ENCODE data around the gene MARK2.
A peak's percentile ranks its signal among the peaks of the same experiment; 100 is the strongest.
"Not testable (repeated sequence)": the region's sequence is repeated elsewhere in the genome, so short reads cannot be mapped to it uniquely, and the experiment has no call there.

The MARK2 gene

DNA sequence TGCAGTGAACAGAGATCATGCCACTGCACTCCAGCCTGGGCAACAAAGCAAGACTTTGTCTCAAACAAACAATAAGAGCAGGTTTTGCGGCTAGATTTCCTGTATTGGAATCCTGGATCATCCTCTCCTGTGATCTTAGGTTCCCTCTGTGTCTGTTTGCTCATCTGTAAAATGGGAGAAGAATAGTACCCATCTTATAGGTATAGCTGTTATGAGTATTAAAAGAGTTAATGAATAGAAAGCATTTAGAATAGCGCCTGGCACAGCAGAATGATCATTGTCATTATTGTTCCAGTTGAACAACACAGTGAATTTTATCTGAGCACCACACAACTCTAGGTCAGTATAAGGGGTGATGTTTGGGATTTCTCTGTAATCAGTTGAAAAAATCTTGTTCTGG is 10.8 kb downstream of the MARK2 start:
- Histone ChIP-seq H3K4me3 (ENCODE audit: insufficient read depth, low read depth, low read length, poor library complexity, severe bottlenecking) (no peak overlapping the region), H3K9me3 (ENCODE audit: control insufficient read depth, low read length) (no peaks in the 10 kb centered on the region), H3K27me3 (replicated peaks; ENCODE audit: control insufficient read depth, insufficient read depth, low read length, poor library complexity, severe bottlenecking) (no peaks in the 10 kb centered on the region), H3K27ac (ENCODE audit: insufficient read depth, low read length, poor library complexity, severe bottlenecking) (no peak overlapping the region), H3K36me3 (ENCODE audit: control insufficient read depth, insufficient read depth, low read length) (peaks cover 8% of the 10 kb centered on the region), H3K4me1 (ENCODE audit: control insufficient read depth, insufficient read depth, low read length, poor library complexity, severe bottlenecking) (peaks cover 23% of the 10 kb centered on the region)
- DNase-seq = no peak

DNA sequence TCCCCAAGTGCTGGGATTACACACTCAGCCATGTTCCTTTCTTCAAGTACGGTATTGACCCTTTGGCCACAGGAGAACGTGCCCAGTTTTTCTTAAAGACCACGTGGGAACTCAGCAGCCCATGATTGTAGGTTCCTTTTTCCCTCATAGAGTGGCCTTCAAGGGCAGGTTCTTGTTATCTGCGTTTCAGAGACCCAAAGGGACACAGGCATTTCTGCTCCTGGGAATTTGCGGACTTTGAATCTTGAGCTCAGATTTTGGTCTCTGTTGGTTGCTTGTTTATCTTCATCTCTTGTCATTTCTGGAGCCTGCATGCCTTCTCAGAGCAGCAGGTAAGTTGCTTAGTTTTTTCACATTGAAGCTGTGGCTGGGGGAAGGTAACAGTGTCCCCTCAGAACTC is 12.0 kb downstream of the MARK2 start:
- H3K9me3 ChIP-seq (ENCODE audit: control insufficient read depth, low read length) = no peaks in the 10 kb centered on the region
- H3K27ac ChIP-seq (ENCODE audit: insufficient read depth, low read length, poor library complexity, severe bottlenecking) = peak overlapping the region; percentile 40
- no peaks in the 10 kb centered on the region for H3K27me3 ChIP-seq (replicated peaks; ENCODE audit: control insufficient read depth, insufficient read depth, low read length, poor library complexity, severe bottlenecking)
- DNase-seq = no peak
- H3K36me3 ChIP-seq (ENCODE audit: control insufficient read depth, insufficient read depth, low read length) = peaks cover 4% of the 10 kb centered on the region
- H3K4me1 ChIP-seq (ENCODE audit: control insufficient read depth, insufficient read depth, low read length, poor library complexity, severe bottlenecking) = peaks cover 23% of the 10 kb centered on the region
- peak overlapping the region; percentile 11 for H3K4me3 ChIP-seq (ENCODE audit: insufficient read depth, low read depth, low read length, poor library complexity, severe bottlenecking)

DNA sequence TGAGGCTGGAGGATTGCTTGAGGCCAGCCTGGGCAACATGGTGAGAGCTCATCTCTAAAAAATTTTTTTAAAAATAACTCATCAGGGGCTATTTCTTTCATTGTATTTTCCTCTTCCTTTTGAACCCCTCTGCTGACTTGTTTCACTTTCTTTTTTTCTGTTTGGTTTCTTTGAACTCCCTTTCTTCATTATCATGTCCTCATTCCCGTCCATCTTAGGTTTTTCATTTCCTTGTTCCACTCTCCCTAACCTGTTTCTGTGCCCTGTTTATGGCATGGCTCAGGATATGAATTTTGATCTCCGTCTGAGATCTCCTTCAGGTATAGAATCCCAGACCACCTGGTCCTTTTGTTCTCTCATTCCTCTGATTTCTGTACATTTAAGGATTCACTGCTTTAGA is 12.5 kb downstream of the MARK2 start:
- Histone ChIP-seq H3K4me1 (ENCODE audit: control insufficient read depth, insufficient read depth, low read length, poor library complexity, severe bottlenecking) (peaks cover 23% of the 10 kb centered on the region), H3K36me3 (ENCODE audit: control insufficient read depth, insufficient read depth, low read length) (peaks cover 3% of the 10 kb centered on the region), H3K27me3 (replicated peaks; ENCODE audit: control insufficient read depth, insufficient read depth, low read length, poor library complexity, severe bottlenecking) (no peaks in the 10 kb centered on the region), H3K27ac (ENCODE audit: insufficient read depth, low read length, poor library complexity, severe bottlenecking) (peak overlapping the region; percentile 52), H3K4me3 (ENCODE audit: insufficient read depth, low read depth, low read length, poor library complexity, severe bottlenecking) (no peak overlapping the region), H3K9me3 (ENCODE audit: control insufficient read depth, low read length) (no peaks in the 10 kb centered on the region)
- DNase-seq = no peak

DNA sequence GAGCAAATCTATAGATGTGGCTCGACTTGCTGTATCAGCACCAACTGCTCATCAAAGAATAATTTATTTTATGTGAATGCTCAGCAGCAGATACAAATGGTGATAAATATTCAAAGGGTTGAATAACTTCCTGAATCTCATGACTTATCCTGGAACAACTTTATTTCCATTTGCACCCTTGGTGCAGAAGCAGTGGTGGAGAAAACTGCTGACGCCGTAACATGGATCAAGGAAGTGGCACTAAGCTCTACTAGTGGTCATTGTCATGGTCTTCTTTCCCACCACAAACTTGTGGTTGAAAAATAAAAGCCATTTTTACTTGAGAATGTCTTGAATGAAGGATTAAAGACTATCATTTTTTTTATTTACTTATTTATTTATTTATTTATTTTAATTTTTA is 14.6 kb downstream of the MARK2 start:
- Histone ChIP-seq H3K9me3 (ENCODE audit: control insufficient read depth, low read length) (no peaks in the 10 kb centered on the region), H3K27me3 (replicated peaks; ENCODE audit: control insufficient read depth, insufficient read depth, low read length, poor library complexity, severe bottlenecking) (no peaks in the 10 kb centered on the region), H3K36me3 (ENCODE audit: control insufficient read depth, insufficient read depth, low read length) (peaks cover 3% of the 10 kb centered on the region), H3K4me1 (ENCODE audit: control insufficient read depth, insufficient read depth, low read length, poor library complexity, severe bottlenecking) (peaks cover 20% of the 10 kb centered on the region), H3K27ac (ENCODE audit: insufficient read depth, low read length, poor library complexity, severe bottlenecking) (no peak overlapping the region), H3K4me3 (ENCODE audit: insufficient read depth, low read depth, low read length, poor library complexity, severe bottlenecking) (no peak overlapping the region)
- DNase-seq = no peak

DNA sequence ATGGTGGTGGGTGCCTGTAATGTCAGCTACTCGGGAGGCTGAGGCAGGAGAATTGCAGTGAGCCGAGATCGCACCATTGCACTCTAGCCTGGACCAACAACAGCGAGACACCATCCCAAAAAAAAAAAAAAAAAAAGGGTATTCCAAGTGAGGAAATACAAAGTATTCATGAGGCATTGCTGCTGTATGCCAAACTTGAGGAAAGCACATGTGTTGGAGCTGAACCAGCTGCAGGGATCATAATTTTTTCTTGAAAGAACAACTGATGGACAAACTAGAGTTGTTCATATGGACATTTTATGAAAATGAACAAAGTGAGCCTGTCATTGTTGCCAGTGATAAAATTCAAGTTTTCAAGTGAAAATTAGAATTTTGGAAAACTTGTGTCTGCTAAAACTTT is 15.8 kb downstream of the MARK2 start:
- Histone ChIP-seq H3K4me1 (ENCODE audit: control insufficient read depth, insufficient read depth, low read length, poor library complexity, severe bottlenecking) (peaks cover 20% of the 10 kb centered on the region), H3K27me3 (replicated peaks; ENCODE audit: control insufficient read depth, insufficient read depth, low read length, poor library complexity, severe bottlenecking) (no peaks in the 10 kb centered on the region), H3K4me3 (ENCODE audit: insufficient read depth, low read depth, low read length, poor library complexity, severe bottlenecking) (no peak overlapping the region), H3K36me3 (ENCODE audit: control insufficient read depth, insufficient read depth, low read length) (peaks cover 3% of the 10 kb centered on the region), H3K27ac (ENCODE audit: insufficient read depth, low read length, poor library complexity, severe bottlenecking) (no peak overlapping the region), H3K9me3 (ENCODE audit: control insufficient read depth, low read length) (no peaks in the 10 kb centered on the region)
- no peak for DNase-seq

DNA sequence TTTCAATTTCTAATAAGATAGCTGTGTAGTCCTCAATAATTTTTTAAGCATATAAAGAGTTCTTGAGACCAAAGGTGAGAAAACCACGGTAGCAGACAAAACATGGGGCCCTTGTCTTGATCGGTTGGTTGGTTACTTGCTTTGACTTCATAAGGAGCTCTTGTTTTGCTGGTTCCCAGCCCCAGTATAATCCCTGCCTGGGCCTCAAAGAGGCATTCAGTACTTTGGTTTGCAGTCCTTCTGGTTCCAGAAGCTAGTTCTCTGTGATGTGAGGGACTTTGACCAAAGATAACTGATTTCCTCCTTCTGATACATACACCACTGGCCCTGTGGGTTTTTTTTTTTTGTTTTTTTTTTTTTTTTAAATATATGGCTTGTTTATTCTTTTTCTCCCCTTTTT is 17.1 kb downstream of the MARK2 start:
- Histone ChIP-seq H3K27me3 (replicated peaks; ENCODE audit: control insufficient read depth, insufficient read depth, low read length, poor library complexity, severe bottlenecking) (no peaks in the 10 kb centered on the region), H3K27ac (ENCODE audit: insufficient read depth, low read length, poor library complexity, severe bottlenecking) (no peak overlapping the region), H3K4me3 (ENCODE audit: insufficient read depth, low read depth, low read length, poor library complexity, severe bottlenecking) (no peak overlapping the region), H3K9me3 (ENCODE audit: control insufficient read depth, low read length) (no peaks in the 10 kb centered on the region), H3K36me3 (ENCODE audit: control insufficient read depth, insufficient read depth, low read length) (peaks cover 3% of the 10 kb centered on the region), H3K4me1 (ENCODE audit: control insufficient read depth, insufficient read depth, low read length, poor library complexity, severe bottlenecking) (peaks cover 15% of the 10 kb centered on the region)
- DNase-seq = no peak

DNA sequence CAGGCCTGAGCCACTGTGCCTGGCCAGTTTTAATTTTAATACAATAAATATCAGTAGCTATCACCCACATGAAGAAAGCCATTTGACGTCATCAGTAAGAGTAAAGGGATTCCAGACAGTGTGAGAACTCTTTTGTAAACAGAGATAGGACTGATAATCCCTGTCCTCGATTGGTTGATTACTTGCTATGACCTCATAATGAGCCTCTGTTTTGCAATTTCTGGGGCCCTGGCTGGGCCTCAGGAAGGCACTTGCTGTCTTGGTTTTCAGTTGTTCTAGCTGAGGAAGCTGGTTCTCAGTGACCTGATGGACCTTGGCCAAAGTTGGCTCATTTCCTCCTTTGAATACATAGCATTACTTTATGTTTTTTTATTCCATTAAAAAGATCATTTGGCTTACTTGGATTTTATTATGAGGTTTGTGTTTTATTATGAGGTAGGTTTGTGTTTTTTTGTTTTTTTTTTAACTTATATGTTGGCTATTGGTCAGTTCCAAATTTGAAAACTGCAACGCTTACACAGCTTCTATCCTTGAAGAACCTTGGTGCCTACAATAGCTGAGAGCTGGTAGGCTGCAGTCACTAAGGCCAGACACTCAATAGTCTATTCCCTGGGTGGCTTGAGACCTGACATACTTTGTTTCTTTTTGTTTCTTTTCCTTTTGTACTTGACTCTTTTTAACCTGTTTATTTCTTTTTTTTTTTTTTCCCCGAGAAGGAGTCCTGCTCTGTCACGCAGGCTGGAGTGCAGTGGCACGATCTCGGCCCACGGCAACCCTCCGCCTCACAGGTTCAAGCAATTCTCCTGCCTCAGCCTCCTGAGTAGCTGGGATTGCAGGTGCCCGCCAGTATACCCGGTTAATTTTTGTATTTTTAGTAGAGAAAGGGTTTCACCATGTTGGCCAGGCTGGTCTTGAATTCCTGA is 20.0 kb downstream of the MARK2 start:
- Histone ChIP-seq H3K36me3 (ENCODE audit: control insufficient read depth, insufficient read depth, low read length) (no peaks in the 10 kb centered on the region), H3K4me1 (ENCODE audit: control insufficient read depth, insufficient read depth, low read length, poor library complexity, severe bottlenecking) (peaks cover 7% of the 10 kb centered on the region), H3K9me3 (ENCODE audit: control insufficient read depth, low read length) (no peaks in the 10 kb centered on the region), H3K27ac (ENCODE audit: insufficient read depth, low read length, poor library complexity, severe bottlenecking) (no peak overlapping the region), H3K27me3 (replicated peaks; ENCODE audit: control insufficient read depth, insufficient read depth, low read length, poor library complexity, severe bottlenecking) (no peaks in the 10 kb centered on the region), H3K4me3 (ENCODE audit: insufficient read depth, low read depth, low read length, poor library complexity, severe bottlenecking) (no peak overlapping the region)
- DNase-seq = no peak

DNA sequence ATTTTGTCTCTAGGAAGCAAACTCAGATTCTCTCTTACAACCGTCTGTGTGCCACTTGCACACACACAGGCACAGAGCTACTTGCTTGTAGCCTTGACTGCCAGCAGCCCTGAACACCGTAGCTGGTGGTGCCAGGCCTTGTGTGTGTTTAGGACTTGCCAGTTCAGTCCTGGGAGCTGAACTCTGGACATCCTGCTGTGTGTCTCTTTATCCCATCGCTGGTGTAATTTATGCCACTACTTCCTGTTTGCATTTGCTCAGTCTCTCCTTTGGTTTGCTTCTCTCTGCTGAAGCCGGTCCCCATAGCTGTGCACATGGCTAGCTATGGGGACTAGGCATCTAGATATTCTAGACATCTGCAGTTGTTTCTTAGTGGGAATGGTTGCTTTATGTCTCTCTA is 24.0 kb downstream of the MARK2 start:
- H3K36me3 ChIP-seq (ENCODE audit: control insufficient read depth, insufficient read depth, low read length) = no peaks in the 10 kb centered on the region
- peak overlapping the region; percentile 43 for H3K27ac ChIP-seq (ENCODE audit: insufficient read depth, low read length, poor library complexity, severe bottlenecking)
- H3K27me3 ChIP-seq (replicated peaks; ENCODE audit: control insufficient read depth, insufficient read depth, low read length, poor library complexity, severe bottlenecking) = no peaks in the 10 kb centered on the region
- H3K4me1 ChIP-seq (ENCODE audit: control insufficient read depth, insufficient read depth, low read length, poor library complexity, severe bottlenecking) = peaks cover 35% of the 10 kb centered on the region
- DNase-seq = no peak
- H3K9me3 ChIP-seq (ENCODE audit: control insufficient read depth, low read length) = no peaks in the 10 kb centered on the region
- no peak overlapping the region for H3K4me3 ChIP-seq (ENCODE audit: insufficient read depth, low read depth, low read length, poor library complexity, severe bottlenecking)

DNA sequence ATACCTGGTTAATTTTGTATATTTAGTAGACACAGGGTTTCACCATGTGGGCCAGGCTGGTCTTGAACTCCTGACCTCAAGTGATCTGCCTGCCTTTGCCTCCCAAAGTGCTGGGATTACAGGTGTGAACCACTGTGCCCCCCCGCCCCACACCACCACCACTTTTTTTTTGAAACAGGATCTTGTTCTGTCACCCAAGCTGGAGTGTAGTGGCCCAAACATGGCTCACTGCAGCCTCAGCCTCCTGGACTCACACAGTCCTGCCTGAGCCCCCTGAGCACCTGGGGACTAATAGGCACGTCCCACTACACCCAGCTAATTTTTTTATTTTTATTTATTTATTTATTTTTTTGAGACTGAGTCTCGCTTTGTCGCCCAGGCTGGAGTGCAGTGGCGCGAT is 24.7 kb downstream of the MARK2 start:
- not testable (repeated sequence) for DNase-seq; H3K27ac ChIP-seq (ENCODE audit: insufficient read depth, low read length, poor library complexity, severe bottlenecking); H3K4me3 ChIP-seq (ENCODE audit: insufficient read depth, low read depth, low read length, poor library complexity, severe bottlenecking); H3K27me3 ChIP-seq (replicated peaks; ENCODE audit: control insufficient read depth, insufficient read depth, low read length, poor library complexity, severe bottlenecking); H3K9me3 ChIP-seq (ENCODE audit: control insufficient read depth, low read length); H3K36me3 ChIP-seq (ENCODE audit: control insufficient read depth, insufficient read depth, low read length)
- H3K4me1 ChIP-seq (ENCODE audit: control insufficient read depth, insufficient read depth, low read length, poor library complexity, severe bottlenecking) = peaks cover 42% of the 10 kb centered on the region

DNA sequence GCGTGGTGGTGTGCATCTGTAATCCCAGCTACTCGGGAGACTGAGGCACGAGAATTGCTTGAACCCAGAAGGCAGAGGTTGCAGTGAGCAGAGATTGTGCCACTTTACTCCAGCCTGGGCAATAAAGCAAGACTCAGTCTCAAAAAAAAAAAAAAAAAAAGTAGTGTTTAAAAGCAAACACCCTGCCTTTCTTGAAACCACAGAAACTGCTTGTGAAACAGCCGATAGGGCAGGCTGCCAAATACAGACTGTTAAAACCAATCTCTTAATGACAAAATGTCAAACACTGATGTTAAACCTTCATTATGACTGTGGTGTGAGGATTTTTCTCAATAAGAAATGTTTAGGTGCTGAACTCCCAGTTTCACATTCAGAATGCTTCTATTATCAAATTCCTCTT is 27.3 kb downstream of the MARK2 start:
- Histone ChIP-seq H3K27ac (ENCODE audit: insufficient read depth, low read length, poor library complexity, severe bottlenecking) (peak overlapping the region; percentile 10), H3K9me3 (ENCODE audit: control insufficient read depth, low read length) (no peaks in the 10 kb centered on the region), H3K4me1 (ENCODE audit: control insufficient read depth, insufficient read depth, low read length, poor library complexity, severe bottlenecking) (peaks cover 67% of the 10 kb centered on the region), H3K27me3 (replicated peaks; ENCODE audit: control insufficient read depth, insufficient read depth, low read length, poor library complexity, severe bottlenecking) (no peaks in the 10 kb centered on the region), H3K4me3 (ENCODE audit: insufficient read depth, low read depth, low read length, poor library complexity, severe bottlenecking) (no peak overlapping the region), H3K36me3 (ENCODE audit: control insufficient read depth, insufficient read depth, low read length) (no peaks in the 10 kb centered on the region)
- peak; percentile 23 to 50 (median 44) for DNase-seq
